Ecto neural progenitor cell (in vitro differentiated cells): ENCODE results near the gene EXOSC7.
A peak's percentile ranks its signal among the peaks of the same experiment; 100 is the strongest.
"Not testable (repeated sequence)": the region's sequence is repeated elsewhere in the genome, so short reads cannot be mapped to it uniquely, and the experiment has no call there.

Experiments
- DNase-seq: peaks from one replicate; pipeline ENCODE4 v3.0.0-alpha.2; 2018; ENCODE audit warnings: low spot score

The EXOSC7 gene

DNA sequence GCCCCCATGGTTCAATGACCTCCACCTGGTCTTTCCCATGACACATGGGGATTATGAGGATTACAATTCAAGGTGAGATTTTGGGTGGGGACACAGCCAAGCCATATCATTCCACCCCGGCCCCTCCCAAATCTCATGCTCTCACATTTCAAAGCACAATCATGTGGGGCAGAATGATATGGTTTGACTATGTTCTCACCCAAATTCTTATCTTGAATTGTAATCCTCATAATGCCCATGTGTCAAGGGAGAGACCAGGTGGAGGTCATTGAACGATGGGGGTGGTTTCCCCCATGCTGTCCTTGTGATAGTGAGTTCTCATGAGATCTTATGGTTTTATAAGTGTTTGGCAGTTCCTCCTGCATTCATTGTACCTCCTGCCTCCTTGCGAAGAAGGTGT, 47.6 kb downstream of the EXOSC7 start:
- no peak for DNase-seq

- DNase-seq = no peak
Observed at GRCh38 chr3:45024542-45025255, 48.7 kb downstream of the EXOSC7 start.

DNA sequence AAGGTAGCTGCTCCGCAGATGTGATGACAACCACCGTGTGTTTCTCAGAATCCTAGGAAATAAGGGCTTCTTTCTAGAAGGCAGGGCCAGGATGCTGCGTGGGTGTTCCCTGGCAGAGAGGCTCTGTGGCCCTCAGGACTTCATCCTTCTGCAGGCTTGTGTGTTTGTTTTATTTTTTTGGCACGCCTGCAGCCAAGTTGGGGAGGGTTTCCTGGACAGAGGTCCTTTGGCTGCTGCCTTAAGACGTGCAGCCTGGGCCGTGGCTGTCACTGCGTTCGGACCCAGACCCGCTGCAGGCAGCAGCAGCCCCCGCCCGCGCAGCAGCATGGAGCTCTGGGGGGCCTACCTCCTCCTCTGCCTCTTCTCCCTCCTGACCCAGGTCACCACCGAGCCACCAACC, 50.0 kb downstream of the EXOSC7 start, which contains the start of gene CLEC3B:
Gene CLEC3B, plus strand, starts transcription at position 266 of the 400 bp plus-strand sequence. Its CDS starts 60 bp downstream, at position 326.
- no peak for DNase-seq

DNA sequence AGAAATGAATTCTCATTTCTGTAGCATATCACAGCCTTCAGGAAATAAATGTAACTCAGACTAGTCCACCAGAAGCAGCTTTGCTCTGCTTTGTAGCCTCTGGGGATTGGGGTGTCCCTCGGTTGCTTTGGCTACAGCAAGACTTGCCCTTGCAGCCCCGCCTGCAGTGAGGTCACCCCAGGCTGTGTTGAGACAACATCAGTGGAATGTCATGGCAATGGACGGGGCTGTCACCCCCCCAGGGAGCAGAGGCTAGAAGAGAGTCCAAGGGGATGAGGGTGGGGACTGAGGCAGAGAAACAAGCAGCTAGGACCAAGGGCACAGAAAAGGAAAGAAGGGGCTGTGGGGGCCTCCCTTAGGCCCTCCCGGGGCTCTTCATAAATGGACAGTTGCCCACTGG, 50.9 kb downstream of the EXOSC7 start:
- no peak for DNase-seq

GRCh38 chr3:45027441-45027840, 51.4 kb downstream of the EXOSC7 start:
- no peak for DNase-seq

- no peak for DNase-seq
Observed at GRCh38 chr3:45029216-45029615, 53.2 kb downstream of the EXOSC7 start.

DNA sequence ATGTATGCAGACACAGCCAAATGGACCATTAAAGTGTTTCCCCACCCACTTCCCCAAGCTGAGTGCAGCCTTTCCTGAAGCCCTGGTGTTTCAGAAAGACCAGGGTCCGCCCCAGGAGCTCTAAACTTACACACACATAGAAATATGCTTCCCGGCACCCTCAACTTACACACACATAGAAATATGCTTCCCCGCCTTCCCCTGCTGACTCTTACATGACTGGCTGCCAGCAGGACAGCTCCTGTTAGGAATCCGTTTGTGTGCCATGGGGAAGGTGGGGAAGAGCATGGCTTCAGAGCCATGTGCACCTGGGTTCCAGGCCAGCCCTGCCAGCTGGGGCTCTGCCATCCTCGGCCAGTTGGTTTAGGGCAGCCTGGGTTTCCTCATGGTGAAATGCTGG, 53.6 kb downstream of the EXOSC7 start:
- no peak for DNase-seq

- no peak for DNase-seq
Observed at GRCh38 chr3:45031531-45031930, 55.5 kb downstream of the EXOSC7 start.

GRCh38 chr3:45032113-45032512, 56.1 kb downstream of the EXOSC7 start:
- DNase-seq = no peak

GRCh38 chr3:45033791-45034190, 57.7 kb downstream of the EXOSC7 start:
- no peak for DNase-seq

DNA sequence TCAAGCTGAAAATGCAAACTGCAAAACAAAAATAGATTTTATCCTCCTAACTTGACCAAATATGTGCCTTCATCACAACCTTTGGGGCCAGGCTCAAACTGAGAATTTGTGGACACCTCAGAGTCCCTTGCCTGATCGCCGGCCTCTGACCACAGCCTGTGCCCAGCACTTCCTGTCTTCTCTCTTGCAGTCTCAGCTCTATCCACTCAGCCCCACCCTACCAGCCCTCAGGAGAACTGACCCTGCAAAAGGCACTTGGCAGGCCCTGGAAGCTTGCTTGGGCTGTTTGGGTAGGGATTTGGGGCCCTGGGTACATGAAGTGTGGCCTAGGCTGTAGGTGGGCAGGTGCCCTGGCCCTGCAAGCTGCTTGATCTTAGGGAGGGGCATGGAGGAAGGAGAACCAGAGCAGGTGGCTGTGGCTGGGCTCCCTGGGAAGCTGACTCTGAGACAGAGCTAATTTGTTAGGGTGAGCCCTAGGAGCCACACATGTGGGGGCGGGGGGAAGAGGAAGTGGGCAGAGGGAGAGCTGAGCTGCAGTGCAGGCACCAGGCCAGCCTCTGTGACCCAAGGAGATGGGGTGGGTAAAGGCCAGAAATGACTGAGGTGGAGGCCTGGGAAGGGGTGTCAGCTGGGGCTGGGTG, 58.7 kb downstream of the EXOSC7 start:
- no peak for DNase-seq

DNA sequence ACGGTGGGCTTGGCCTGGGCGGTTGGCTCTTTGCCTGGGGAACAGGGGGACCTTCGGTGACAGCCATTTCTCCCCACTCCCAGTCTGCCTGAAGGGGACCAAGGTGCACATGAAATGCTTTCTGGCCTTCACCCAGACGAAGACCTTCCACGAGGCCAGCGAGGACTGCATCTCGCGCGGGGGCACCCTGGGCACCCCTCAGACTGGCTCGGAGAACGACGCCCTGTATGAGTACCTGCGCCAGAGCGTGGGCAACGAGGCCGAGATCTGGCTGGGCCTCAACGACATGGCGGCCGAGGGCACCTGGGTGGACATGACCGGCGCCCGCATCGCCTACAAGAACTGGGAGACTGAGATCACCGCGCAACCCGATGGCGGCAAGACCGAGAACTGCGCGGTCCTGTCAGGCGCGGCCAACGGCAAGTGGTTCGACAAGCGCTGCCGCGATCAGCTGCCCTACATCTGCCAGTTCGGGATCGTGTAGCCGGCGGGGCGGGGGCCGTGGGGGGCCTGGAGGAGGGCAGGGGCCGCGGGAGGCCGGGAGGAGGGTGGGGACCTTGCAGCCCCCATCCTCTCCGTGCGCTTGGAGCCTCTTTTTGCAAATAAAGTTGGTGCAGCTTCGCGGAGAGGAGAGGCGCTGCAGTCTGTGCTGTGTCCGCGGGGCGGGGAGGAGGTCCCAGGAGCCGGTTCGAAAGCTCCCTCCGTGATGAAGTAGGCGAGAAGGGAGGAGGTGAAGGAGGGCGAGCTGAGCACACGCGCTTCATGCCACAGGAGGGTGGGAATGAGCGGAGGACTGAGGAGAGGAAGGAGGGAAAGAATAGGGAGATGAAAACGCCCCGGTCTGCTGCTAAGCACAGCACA, 59.6 kb downstream of the EXOSC7 start:
- peak; percentile 63 for DNase-seq

- peak; percentile 91 for DNase-seq
Observed at GRCh38 chr3:45037720-45038455, 61.8 kb downstream of the EXOSC7 start.

DNA sequence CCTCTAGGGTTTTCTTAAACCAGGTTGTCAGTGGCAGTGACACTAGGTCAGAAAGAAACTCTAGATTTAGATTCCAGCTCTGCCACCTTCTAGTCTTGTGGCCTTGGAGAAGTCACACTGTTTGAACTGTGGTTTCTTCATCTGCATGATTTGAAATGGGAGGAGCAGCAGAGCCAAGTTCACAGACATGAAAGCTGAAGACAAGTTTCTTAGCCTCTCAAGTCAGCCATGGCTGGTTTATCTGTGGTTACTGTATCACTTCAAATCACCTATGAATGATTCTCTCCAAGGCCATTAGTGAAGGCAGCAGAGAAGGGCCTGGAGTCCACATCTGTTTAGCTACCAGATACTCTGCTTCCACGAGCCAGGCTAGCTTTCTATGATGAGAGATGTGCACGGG, 65.6 kb downstream of the EXOSC7 start:
- no peak for DNase-seq

- no peak for DNase-seq
Observed at GRCh38 chr3:45042162-45042561, 66.1 kb downstream of the EXOSC7 start.

DNA sequence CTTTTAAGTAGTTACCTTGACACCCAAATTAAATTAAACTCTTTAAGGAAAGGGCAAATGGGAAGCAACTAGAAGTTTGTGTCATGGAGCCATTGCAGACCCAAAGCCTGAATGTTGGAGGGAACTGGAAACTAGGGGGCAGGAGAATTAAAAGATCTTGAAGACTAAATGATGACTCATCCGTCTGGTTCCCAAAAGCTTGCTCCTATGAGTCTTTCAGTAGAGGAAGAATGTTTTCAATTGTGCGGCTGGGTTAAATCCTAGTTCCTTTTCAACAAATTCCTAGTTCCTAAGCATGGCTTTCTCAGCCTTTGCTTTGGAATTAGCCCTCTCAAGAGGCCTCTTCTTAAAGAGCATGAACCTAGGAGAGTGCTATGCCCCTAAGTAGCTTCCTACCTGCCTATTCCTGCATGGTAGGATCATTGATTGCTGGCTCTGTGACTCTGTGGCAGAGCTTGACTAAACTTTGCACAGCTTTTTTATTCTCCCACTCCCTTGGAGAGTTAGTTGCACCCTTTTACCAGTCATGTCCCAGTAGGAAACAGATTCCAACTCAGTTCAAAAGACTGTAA, 67.8 kb downstream of the EXOSC7 start:
- no peak for DNase-seq

GRCh38 chr3:45048244-45048643, 72.2 kb downstream of the EXOSC7 start:
- DNase-seq = no peak

DNA sequence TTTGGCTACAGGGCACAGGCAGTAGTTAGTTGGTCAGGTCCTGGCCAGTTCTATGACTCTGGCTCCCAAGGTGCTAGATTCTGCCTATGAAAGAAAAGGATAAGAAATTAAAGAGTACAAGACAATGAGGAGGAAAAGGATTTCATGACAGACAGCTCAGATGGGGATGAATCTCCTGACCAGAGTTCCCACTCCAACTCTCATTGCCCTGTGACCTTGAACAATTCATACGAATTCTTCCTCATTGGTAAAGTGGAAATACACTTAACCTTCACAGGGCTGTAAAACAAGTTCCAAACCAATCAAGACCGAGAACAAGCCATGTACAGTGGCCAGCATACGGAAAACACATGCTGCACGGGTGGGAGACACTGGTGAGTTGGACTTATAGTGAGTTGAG, 73.8 kb downstream of the EXOSC7 start:
- no peak for DNase-seq

DNA sequence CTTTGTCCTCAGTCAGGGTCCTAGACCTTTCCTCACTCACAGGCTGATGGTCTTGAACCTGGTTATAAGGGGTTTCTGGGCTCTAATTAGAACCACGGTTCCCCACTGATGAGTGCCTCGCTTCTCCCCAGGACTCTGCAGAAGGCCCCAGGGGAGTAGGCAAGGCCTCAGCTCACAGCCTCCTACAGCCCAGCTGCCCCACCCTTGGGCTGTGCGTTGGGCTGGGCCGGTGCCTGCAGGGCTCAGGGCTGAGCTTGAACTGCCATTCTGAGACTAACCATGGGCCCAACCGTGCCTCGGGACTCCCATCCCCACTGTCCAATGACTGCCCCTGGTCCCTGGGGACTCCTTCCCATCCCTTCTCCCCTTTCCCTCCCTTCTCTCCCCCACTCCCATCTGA, 75.6 kb downstream of the EXOSC7 start:
- no peak for DNase-seq

GRCh38 chr3:45053805-45054195, 77.8 kb downstream of the EXOSC7 start:
- DNase-seq = not testable (repeated sequence)

DNA sequence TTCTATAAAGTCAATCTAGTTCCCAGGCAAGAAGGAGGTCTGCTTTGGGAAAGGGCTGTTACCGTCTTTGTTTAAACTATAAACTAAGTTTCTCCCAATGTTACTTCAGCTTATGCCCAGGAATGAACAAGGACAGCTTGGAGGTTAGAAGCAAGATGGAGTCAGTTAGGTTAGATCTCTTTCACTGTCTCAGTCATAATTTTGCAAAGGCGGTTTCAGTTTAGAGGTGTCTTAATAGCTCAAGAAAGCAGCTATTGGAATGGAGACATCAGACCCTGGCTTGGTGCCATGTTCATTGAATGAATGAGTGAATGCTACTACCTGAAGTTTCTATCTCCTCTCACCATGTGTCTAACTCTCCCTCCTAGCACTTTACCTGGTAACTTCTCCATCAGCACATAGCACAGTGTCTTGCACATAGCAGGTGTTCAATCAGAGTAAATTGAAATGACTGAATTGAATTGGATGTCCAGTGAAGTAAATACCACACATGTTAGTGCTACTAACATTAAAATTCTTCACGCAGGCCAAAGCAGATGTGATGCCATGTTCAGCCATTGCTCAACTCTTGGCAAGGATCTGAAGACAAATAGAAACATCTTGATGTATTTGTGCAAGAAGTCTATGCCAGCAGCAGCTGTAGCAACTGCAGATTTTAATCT, 78.3 kb downstream of the EXOSC7 start:
- no peak for DNase-seq
